ENCODE measurements around the gene SLMAP.

Gene SLMAP

GRCh38 chr3:57833763-57834162, 77.7 kb downstream of the SLMAP start:
- H3K36me3 ChIP-seq (replicated peaks) = no peaks in the 10 kb centered on the region
- H3K27ac ChIP-seq = no peak overlapping the region
- TF ChIP-seq, protein P1, sequence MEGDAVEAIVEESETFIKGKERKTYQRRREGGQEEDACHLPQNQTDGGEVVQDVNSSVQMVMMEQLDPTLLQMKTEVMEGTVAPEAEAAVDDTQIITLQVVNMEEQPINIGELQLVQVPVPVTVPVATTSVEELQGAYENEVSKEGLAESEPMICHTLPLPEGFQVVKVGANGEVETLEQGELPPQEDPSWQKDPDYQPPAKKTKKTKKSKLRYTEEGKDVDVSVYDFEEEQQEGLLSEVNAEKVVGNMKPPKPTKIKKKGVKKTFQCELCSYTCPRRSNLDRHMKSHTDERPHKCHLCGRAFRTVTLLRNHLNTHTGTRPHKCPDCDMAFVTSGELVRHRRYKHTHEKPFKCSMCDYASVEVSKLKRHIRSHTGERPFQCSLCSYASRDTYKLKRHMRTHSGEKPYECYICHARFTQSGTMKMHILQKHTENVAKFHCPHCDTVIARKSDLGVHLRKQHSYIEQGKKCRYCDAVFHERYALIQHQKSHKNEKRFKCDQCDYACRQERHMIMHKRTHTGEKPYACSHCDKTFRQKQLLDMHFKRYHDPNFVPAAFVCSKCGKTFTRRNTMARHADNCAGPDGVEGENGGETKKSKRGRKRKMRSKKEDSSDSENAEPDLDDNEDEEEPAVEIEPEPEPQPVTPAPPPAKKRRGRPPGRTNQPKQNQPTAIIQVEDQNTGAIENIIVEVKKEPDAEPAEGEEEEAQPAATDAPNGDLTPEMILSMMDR (IDR thresholded peaks at IDR 0.05; ENCODE audit: low read depth, low read length, missing control alignments) = no peak
- no peaks in the 10 kb centered on the region for H3K27me3 ChIP-seq (replicated peaks)
- DNase-seq = no peak
- no peak overlapping the region for H3K4me3 ChIP-seq (ENCODE audit: low read depth, low read length)
- in situ Hi-C loops (cut with HindIII; ENCODE audit: low pct_ligation_motif_present, low sequenced_read_pairs) = no loop called here

GRCh38 chr3:57837686-57838085, 81.6 kb downstream of the SLMAP start:
- Histone ChIP-seq H3K36me3 (replicated peaks) (no peaks in the 10 kb centered on the region), H3K27ac (no peak overlapping the region), H3K27me3 (replicated peaks) (no peaks in the 10 kb centered on the region), H3K4me3 (ENCODE audit: low read depth, low read length) (no peak overlapping the region)
- DNase-seq = no peak
- TF ChIP-seq, protein P1 (IDR thresholded peaks at IDR 0.05; ENCODE audit: low read depth, low read length, missing control alignments) = no peak
- in situ Hi-C loops (cut with HindIII; ENCODE audit: low pct_ligation_motif_present, low sequenced_read_pairs) = no loop called here

DNA sequence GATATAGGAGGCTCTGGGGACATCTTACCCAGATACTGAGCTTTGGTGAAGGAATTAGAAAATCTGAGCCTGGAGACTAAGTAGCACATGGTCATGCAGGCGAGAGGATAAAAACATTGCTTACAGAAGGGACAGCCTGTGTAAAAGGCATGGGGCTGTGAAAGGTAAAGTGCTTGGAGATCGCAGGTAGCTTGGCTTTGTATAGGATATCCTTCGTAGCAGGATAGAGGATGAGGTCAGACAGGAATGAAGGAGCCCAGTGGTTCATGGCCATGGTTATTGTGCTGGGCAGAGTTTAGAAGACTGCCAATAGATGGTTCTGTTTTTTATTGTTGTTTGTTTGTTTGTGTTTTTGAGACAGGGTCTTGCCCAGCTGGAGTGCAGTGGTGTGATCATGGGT, 82.5 kb downstream of the SLMAP start:
- in situ Hi-C loops (cut with HindIII; ENCODE audit: low pct_ligation_motif_present, low sequenced_read_pairs) = no loop called here
- TF ChIP-seq, protein P1 (IDR thresholded peaks at IDR 0.05; ENCODE audit: low read depth, low read length, missing control alignments) = no peak

DNA sequence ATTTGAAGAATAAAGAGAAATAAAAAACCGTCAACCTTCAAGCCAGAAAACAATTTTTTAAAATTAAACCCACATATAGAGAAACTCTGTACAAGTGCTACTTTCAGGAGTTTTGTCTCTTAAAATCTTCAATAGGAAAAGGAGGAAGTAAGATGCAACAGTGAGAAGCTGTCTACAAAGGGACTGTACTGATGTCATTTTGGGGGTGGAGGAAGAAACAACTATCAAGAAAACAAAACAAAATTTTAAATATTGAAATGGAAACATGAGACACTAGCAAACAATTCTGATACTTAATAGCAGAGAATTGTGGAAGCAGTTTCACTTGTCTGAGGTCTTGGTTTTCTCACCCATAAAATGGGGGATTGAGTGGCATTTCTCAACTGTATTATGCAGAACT, 84.4 kb downstream of the SLMAP start:
- in situ Hi-C loops (cut with HindIII; ENCODE audit: low pct_ligation_motif_present, low sequenced_read_pairs) = no loop called here

More for the DNA sequence above, 82.5 kb downstream of the SLMAP start:
- Histone ChIP-seq H3K27ac (no peak overlapping the region), H3K27me3 (replicated peaks) (no peaks in the 10 kb centered on the region), H3K4me3 (ENCODE audit: low read depth, low read length) (no peak overlapping the region), H3K36me3 (replicated peaks) (no peaks in the 10 kb centered on the region)
- DNase-seq = no peak

DNA sequence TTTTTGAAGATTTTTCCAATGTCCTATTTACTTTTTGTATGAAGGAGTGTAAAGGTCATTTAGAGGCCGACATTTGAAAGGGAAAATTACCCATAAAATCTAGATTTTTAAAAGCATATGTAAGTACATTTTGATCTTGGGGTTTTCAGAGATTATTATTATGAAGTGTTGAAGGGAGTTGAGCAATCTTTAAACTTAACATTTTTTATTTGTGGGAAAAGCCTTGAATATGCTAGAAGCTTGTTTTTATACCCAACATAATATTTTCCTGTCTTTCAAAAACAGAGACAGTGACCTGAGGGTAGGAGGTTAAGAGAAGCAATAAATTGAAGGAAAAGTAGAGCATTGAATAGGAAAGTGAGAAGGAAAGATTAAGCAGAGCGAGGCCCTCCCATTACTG, 85.7 kb downstream of the SLMAP start:
- in situ Hi-C loops (cut with HindIII; ENCODE audit: low pct_ligation_motif_present, low sequenced_read_pairs) = no loop called here
- TF ChIP-seq, protein P1 (IDR thresholded peaks at IDR 0.05; ENCODE audit: low read depth, low read length, missing control alignments) = no peak
- Histone ChIP-seq H3K27ac (no peak overlapping the region), H3K4me3 (ENCODE audit: low read depth, low read length) (no peak overlapping the region), H3K27me3 (replicated peaks) (no peaks in the 10 kb centered on the region), H3K36me3 (replicated peaks) (no peaks in the 10 kb centered on the region)
- DNase-seq = no peak

More for the DNA sequence above, 84.4 kb downstream of the SLMAP start:
- H3K36me3 ChIP-seq (replicated peaks) = no peaks in the 10 kb centered on the region
- H3K27me3 ChIP-seq (replicated peaks) = no peaks in the 10 kb centered on the region
- H3K4me3 ChIP-seq (ENCODE audit: low read depth, low read length) = no peak overlapping the region
- no peak overlapping the region for H3K27ac ChIP-seq
- DNase-seq = no peak
- TF ChIP-seq, protein P1 (IDR thresholded peaks at IDR 0.05; ENCODE audit: low read depth, low read length, missing control alignments) = no peak

DNA sequence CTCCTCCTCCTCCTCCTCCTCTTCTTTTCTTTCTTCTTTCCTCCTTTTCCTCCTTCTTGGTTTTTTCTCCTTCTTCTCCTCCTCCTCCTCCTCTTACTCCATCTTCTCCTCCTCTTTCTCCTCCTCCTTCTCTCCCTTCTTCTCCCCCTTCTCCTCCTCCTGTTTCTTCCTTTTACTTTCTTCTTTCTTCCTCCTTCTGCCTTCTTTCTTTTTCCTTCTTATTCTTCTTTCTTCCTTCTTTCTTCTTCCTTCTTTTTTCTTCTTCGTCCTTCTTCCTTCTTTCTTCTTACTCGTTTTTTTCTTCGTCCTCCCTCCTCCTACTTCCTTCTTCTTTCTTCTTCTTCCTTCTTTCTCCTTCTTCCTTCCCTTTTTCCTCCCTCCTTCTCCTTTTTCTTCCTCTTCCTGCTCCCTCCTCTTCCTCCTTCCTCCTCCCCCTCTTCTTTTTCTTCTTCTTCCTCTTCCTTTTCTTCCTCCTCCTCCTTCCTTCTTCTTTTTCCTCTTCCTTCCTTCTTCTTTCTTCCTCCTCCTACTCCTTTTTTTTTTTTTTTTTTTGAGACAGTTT, 92.1 kb downstream of the SLMAP start:
- H3K27me3 ChIP-seq (replicated peaks) = no peaks in the 10 kb centered on the region
- H3K4me3 ChIP-seq (ENCODE audit: low read depth, low read length) = no peak overlapping the region
- peaks cover 2% of the 10 kb centered on the region for H3K36me3 ChIP-seq (replicated peaks)
- in situ Hi-C loops (cut with HindIII; ENCODE audit: low pct_ligation_motif_present, low sequenced_read_pairs) = no loop called here
- no peak for DNase-seq
- H3K27ac ChIP-seq = no peak overlapping the region
- TF ChIP-seq, protein P1 (IDR thresholded peaks at IDR 0.05; ENCODE audit: low read depth, low read length, missing control alignments) = no peak
